Measurements from ENCODE around the gene ACTN3.

Gene ACTN3

GRCh38 chr11:66545701-66546367 is 869 bp upstream of the ACTN3 start, which contains the start of gene ZDHHC24:
Gene ZDHHC24 (minus strand): TSS chr11:66546048. CDS start chr11:66546003, 45 bp downstream.
- peak; percentile 88 for DNase-seq

- no peak for DNase-seq
Observed at GRCh38 chr11:66546966-66547661, 411 bp downstream of the ACTN3 start.

DNA sequence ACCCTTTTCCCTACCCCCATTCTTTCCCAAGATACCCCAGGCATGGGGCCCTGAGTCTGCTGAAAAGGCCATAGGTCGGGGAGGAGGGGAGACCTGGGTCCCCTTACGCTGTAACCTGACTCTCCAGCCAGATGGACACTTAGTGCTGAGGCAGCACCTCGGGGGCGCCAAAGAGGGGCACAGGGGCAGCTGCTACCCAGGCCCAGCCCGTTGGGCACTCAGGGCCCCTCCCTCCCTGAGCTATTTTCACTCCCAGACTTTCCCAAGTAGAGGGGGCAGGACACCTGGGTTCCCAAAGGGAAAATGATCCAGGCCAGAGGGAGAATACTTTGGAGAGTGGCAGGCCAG is 933 bp downstream of the ACTN3 start:
- DNase-seq: no peak

GRCh38 chr11:66548041-66548440 is 1.3 kb downstream of the ACTN3 start:
- DNase-seq: no peak

DNA sequence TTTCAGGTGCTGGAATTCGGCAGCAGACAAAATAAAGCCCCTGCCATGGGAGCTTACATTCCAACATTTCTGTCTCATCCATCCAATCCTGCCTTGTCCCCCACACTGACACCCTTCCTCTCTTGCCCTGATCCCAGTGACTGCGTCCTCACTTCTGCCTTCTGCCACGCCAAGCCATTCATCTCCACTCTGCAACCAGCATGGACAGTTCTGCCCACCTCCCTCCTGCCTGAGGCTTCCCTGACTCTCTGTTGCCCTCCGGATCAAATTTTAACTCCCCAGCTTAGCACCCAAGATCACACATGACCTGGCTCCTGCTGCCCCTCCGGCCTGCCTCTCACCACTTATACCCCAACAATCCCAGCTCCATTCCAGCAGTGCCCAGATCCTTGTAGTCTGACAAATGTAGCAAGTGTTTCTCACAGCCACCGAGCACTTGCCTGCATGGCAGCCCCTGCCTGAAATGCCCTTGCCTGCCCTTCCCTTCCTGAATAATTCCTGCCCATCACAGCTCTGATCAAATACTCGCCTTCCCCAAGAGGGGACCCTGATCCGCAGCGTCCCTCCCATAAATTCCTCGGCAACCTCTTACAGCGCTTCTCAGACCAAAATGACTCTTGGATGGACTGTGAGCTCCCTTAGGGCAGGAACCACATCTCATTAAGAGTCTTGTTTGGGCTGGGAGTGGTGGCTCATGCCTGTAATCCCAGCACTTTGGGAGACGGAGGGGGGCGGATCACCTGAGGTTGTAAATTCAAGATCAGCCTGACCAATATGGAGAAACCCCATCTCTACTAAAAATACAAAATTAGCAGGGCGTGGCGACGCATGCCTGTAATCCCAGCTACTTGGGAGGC is 2.3 kb downstream of the ACTN3 start:
- no peak for DNase-seq

DNA sequence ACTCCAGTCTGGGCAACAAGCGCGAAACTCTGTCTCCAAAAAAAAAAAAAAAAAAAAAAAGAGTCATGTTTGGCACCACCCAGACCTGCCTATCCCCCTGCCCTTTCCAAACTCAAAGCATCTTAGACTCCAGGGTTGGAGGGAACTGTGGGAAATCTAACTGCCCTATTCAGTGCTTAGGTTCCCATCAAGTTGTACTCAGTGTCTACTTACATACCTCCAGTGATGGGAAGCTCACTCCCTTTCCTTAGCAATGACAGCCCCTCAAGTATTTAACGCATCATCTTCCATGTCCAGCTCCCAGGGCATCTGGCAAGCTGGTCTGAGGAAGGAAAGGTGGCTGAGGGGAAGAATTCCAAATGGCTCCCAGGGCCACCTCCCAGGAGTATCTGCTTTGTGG is 3.0 kb downstream of the ACTN3 start:
- DNase-seq: no peak

GRCh38 chr11:66550887-66551286 is 4.2 kb downstream of the ACTN3 start:
- no peak for DNase-seq

- no peak for DNase-seq
Observed at GRCh38 chr11:66554602-66555001, 7.9 kb downstream of the ACTN3 start.

GRCh38 chr11:66555416-66555815 is 8.7 kb downstream of the ACTN3 start:
- DNase-seq: no peak

- no peak for DNase-seq
Observed at GRCh38 chr11:66556086-66556485, 9.4 kb downstream of the ACTN3 start.

- no peak for DNase-seq
Observed at GRCh38 chr11:66557733-66558326, 11.1 kb downstream of the ACTN3 start.

- no peak for DNase-seq
Observed at GRCh38 chr11:66559142-66559865, 12.6 kb downstream of the ACTN3 start.

GRCh38 chr11:66559866-66560676 is 13.4 kb downstream of the ACTN3 start:
- no peak for DNase-seq

GRCh38 chr11:66561178-66561974 is 14.7 kb downstream of the ACTN3 start:
- DNase-seq: no peak

GRCh38 chr11:66561975-66562248 is 15.2 kb downstream of the ACTN3 start:
- no peak for DNase-seq

DNA sequence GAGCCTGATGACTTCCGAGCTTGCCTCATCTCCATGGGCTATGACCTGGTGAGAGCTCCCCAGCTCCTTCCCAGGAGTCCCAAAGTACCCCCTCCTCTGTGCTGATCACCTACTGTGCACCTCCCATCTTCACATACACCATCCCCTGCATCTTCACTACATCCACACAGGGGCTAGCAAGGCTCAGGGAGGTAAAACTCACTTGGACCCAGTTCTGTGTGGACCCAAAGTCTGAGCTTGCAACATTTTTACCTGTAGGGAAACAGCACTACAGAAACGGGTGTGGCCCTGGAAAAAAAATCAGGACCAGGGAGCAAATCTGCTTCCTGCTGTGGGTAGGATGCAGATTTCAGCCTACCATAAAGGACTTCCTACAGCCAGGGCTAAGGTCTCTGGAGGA is 15.6 kb downstream of the ACTN3 start:
- no peak for DNase-seq

DNA sequence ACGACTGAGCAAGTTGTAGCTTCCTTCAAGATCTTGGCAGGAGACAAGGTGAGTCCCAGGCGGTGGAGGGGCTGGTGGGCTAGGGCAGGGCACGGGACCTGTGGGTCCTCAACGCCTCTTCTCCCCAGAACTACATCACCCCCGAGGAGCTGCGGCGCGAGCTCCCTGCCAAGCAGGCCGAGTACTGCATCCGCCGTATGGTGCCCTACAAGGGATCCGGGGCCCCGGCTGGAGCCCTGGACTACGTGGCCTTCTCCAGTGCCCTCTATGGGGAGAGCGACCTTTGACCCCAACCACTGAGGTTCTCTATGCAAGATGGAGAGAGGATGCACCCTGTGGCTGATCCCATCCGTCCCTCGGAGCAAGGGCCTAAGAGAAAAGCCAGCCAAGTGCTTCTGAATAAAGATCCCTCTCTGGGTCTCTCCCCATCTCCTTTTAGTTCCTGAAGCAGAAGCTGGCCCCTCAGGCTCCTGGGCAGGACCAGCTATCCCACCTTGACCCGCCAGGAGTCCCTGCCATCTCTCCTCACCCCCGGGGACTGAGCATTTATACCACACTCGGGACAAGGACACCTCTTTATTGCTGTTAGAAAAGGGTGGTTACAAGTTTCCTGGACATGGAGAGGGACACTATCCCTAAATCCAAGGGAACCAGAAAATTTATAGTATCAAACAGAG is 16.3 kb downstream of the ACTN3 start:
- DNase-seq: no peak

DNA sequence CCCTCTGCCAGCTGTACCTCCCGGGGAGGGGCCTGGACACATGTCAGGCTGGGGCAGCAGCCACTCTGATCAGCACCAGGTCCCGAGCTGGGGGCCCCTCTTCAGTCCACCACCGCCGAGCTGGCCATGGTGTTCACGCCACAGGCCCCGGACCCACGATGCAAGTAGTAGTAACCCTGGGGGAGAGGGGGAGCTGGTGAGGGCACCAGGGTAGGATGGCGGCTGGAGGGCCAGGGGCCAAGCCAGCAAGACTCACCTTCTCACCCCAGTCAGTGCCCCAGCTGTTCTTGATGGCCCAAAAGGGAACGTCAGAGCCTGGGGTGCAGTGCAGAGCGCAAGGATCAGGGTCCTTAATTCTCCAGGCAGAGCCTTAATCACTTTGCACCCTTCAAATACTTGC is 17.1 kb downstream of the ACTN3 start:
- no peak for DNase-seq

GRCh38 chr11:66564538-66564937 is 17.8 kb downstream of the ACTN3 start:
- no peak for DNase-seq

- DNase-seq: no peak
Observed at GRCh38 chr11:66564984-66565383, 18.3 kb downstream of the ACTN3 start.

DNA sequence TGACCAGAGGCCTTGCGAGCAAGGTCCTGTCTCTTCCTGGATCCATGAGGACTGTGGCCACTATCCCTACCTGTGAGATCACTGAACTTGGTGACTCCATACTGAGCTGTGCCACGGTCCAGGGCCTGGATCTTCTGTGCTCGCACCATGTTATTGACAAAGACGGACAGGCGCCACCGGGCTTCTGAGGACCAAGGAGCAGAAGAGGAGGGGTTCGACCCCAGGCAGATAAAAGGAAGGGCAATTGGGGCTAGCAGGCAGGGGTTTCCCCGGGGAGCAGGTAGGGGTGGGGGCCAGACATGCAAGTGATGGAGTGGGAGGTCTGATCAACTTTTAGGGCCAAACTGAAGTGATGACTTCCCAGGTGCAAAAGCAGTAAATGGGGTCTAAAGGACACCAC is 19.5 kb downstream of the ACTN3 start:
- DNase-seq: no peak

All from NCI-H1048 (cell line).